ENCODE measurements around the gene CDK18. TPM values are rescaled to one million over a fixed set of nuclear protein-coding genes. Genes with fewer than 3 reads are reported as not detected.

The CDK18 gene
- total and polyA plus RNA-seq, 9 of the 15 experiments (the other 6 are each of a cell fraction or from before 2014, with no cell fraction given), result 0.05 to 0.69 (median 0.17) TPM; not detected in 2

- H3K9me3 ChIP-seq (replicated peaks; ENCODE audit: control insufficient read depth, insufficient read depth, low read depth, low read length), result no peaks in the 10 kb centered on the region
- no peaks in the 10 kb centered on the region for H3K79me2 ChIP-seq (ENCODE audit: control insufficient read depth, insufficient read depth, low read length)
- H3K4me3 ChIP-seq, result no peak overlapping the region
- H3K27me3 ChIP-seq (ENCODE audit: control insufficient read depth in 2 of 2, insufficient read depth in 2 of 2, low read length in 2 of 2), result peaks cover 10 to 37% of the 10 kb centered on the region in 2 experiments; a peak in 4 of 5 replicates
- in situ Hi-C loops (cut with MboI) (no loop called here), intact Hi-C loops (cut with micrococcal nuclease) (no loop called here)
- FAIRE-seq (no peak), ATAC-seq (peak; percentile 15; the same call in 1 of the 3 replicates), DNase-seq (ENCODE audit: extremely low read depth in 1 of 4, low spot score in 3 of 4) (no peak)
- WGBS (ENCODE audit: insufficient coverage, low coverage, missing lambda C conversion rate), result 2% methylated on average over 15 of the region's 15 CpGs
- ChIA-PET CTCF (ENCODE audit: low intra/inter-chr PET ratio) (no interaction called here), POLR2A (interaction anchor here (0.5 to 0.6 kb wide), 2 partner anchors 16 to 92 kb away, joined by 3 read pairs; no protein-coding TSS in a partner anchor)
- BruUV-seq (replicated peaks), result no TSS peak
- H3K27ac ChIP-seq (ENCODE audit: extremely low read depth, low read depth, low read length), result no peak overlapping the region
- H3K36me3 ChIP-seq (ENCODE audit: control insufficient read depth, insufficient read depth, low read length), result no peaks in the 10 kb centered on the region
- H3K9me1 ChIP-seq (ENCODE audit: control insufficient read depth, insufficient read depth, low read length), result no peaks in the 10 kb centered on the region
- no peaks in the 10 kb centered on the region for H4K20me1 ChIP-seq (replicated peaks; ENCODE audit: control insufficient read depth, insufficient read depth, low read length)
- no peak overlapping the region for H3K4me2 ChIP-seq (ENCODE audit: insufficient read depth, low read length)
- H2AFZ ChIP-seq (ENCODE audit: low read depth, low read length), result no peak overlapping the region
- peaks cover 0 to 5% of the 10 kb centered on the region in 2 experiments; a peak in 3 of 5 replicates for H3K4me1 ChIP-seq (replicated peaks in 1 of 2; ENCODE audit: control insufficient read depth in 2 of 2, insufficient read depth in 2 of 2, low read length in 2 of 2)
- H3K9ac ChIP-seq (ENCODE audit: insufficient read depth in 1 of 2, low read depth in 2 of 2, low read length in 2 of 2), result no peak overlapping the region
- TF ChIP-seq DMBX1 (CRISPR knock-in tag; IDR thresholded peaks at IDR 0.05; ENCODE audit: borderline replicate concordance) (no peak), CHD2 (IDR thresholded peaks at IDR 0.05; ENCODE audit: low read depth, low read length) (no peak), HIVEP1 (CRISPR knock-in tag; IDR thresholded peaks at IDR 0.05) (no peak), CTCF (IDR thresholded peaks at IDR 0.05 in 2 of 3, conservative IDR thresholded peaks at IDR 0.05 in 1 of 3; ENCODE audit: insufficient read depth in 2 of 3, low read depth in 1 of 3, low read length in 3 of 3) (peak; percentile 29 to 37 (median 34); a peak in 3 of 6 replicates), EWSR1 (IDR thresholded peaks at IDR 0.05; ENCODE audit: borderline replicate concordance, low read depth, partially characterized antibody) (no peak), TCF7 (IDR thresholded peaks at IDR 0.05; ENCODE audit: borderline replicate concordance) (no peak), NR2F6 (CRISPR knock-in tag; IDR thresholded peaks at IDR 0.05) (no peak), NELFE (IDR thresholded peaks at IDR 0.05; ENCODE audit: insufficient read depth, insufficient read length) (no peak), ZNF212 (CRISPR knock-in tag; IDR thresholded peaks at IDR 0.05) (no peak), SNRNP70 (optimal IDR thresholded peaks at IDR 0.05; ENCODE audit: low read depth, low read length) (no peak), ZNF76 (CRISPR knock-in tag; IDR thresholded peaks at IDR 0.05; ENCODE audit: borderline replicate concordance) (no peak), ZNF740 (CRISPR knock-in tag; IDR thresholded peaks at IDR 0.05) (0 out of 2 replicates have a peak, but pooled peaks have one; percentile 21), ZNF740 (tag; IDR thresholded peaks at IDR 0.05) (no peak), ZNF165 (CRISPR knock-in tag; IDR thresholded peaks at IDR 0.05; ENCODE audit: borderline replicate concordance) (no peak), JUN (IDR thresholded peaks at IDR 0.05; ENCODE audit: borderline replicate concordance, low read depth, low read length) (no peak), JUN (CRISPR knock-in tag; IDR thresholded peaks at IDR 0.05; ENCODE audit: borderline replicate concordance) (no peak)
- TF ChIP-seq, protein P1, sequence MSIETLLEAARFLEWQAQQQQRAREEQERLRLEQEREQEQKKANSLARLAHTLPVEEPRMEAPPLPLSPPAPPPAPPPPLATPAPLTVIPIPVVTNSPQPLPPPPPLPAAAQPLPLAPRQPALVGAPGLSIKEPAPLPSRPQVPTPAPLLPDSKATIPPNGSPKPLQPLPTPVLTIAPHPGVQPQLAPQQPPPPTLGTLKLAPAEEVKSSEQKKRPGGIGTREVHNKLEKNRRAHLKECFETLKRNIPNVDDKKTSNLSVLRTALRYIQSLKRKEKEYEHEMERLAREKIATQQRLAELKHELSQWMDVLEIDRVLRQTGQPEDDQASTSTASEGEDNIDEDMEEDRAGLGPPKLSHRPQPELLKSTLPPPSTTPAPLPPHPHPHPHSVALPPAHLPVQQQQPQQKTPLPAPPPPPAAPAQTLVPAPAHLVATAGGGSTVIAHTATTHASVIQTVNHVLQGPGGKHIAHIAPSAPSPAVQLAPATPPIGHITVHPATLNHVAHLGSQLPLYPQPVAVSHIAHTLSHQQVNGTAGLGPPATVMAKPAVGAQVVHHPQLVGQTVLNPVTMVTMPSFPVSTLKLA (conservative IDR thresholded peaks at IDR 0.05), result no peak
Observed at GRCh38 chr1:205547936-205548827, 43.7 kb downstream of the CDK18 start.
